GM12891 (cell line): ENCODE results near the gene LETMD1.

Experiments
- PAX5 ChIP-seq: IDR thresholded peaks from 2 replicates; pipeline ENCODE4 v1.6.1; 2011; ENCODE audit warnings: low read length, moderate library complexity, mild to moderate bottlenecking; ENCODE audit not compliant: insufficient read depth, severe bottlenecking
- POLR2AphosphoS5 ChIP-seq: IDR thresholded peaks from 2 replicates; pipeline ENCODE4 v1.6.1; 2011; ENCODE audit warnings: low read depth, low read length, control low read depth

DNA sequence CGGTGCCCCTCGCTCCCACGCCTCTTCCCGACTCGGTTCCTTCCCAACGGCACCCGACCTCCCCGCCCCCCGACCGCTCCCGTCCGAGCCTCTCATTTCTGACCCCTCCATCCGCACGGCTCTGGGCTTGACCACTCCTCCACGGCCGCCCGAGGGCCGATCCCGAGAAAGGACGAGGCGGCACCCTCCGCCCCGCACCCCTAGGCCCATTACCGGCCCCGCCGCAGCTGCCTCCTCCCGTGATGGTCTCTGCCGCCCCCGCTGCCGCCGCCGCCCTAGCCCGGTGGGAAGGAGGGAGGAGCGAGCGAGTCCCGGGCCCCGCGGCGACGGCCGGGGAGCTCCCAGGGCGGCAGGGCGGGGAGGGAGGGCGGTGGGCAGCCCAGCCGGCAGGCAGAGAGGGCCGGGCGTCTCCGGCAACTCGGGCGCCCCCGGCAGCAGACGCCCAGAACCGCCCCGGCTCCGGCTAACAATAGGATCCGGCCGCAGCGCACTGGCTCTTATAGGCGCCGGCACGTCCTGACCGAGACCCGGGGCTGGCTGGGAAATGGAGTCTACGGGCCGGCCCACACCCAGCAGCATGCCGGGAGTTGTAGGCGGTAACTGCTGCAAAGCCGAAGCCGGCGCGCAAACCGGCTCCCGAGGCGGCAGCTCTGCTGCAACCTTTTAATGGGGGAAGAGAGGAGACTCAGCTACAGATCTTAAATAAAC is 35.2 kb downstream of the LETMD1 start, which contains the start of gene CSRNP2:
- TF ChIP-seq POLR2AphosphoS5, result peak; percentile 97
- peak; percentile 47 for TF ChIP-seq PAX5
